Loucy (cell line): ENCODE results near the gene DMGDH.

Source experiments
- CTCF ChIP-seq: fragments of 200-600 bp; sonication (generic); conservative IDR thresholded peaks from 2 replicates; pipeline ENCODE4 v1.5.1; 2014; ENCODE audit warnings: mild to moderate bottlenecking, antibody characterized with exemption, low read length
- EZH2phosphoT487 ChIP-seq: fragments of 200-600 bp; IDR thresholded peaks from 2 replicates; pipeline ENCODE4 v1.6.1; 2018; ENCODE audit warnings: antibody characterized with exemption, mild to moderate bottlenecking, moderate library complexity, borderline replicate concordance

GRCh38 chr5:78979117-78979742 lies 90.2 kb downstream of the DMGDH start:
- TF ChIP-seq CTCF: no peak
- no peak for TF ChIP-seq EZH2phosphoT487
